ENCODE measurements around the gene HOXA9. TPM values are rescaled to one million over a fixed set of nuclear protein-coding genes. Genes with fewer than 3 reads are reported as not detected.

The HOXA9 gene
- total and polyA plus RNA-seq, 10 of the 15 experiments (the other 5 are each of a cell fraction or from before 2014, with no cell fraction given), result not detected

DNA sequence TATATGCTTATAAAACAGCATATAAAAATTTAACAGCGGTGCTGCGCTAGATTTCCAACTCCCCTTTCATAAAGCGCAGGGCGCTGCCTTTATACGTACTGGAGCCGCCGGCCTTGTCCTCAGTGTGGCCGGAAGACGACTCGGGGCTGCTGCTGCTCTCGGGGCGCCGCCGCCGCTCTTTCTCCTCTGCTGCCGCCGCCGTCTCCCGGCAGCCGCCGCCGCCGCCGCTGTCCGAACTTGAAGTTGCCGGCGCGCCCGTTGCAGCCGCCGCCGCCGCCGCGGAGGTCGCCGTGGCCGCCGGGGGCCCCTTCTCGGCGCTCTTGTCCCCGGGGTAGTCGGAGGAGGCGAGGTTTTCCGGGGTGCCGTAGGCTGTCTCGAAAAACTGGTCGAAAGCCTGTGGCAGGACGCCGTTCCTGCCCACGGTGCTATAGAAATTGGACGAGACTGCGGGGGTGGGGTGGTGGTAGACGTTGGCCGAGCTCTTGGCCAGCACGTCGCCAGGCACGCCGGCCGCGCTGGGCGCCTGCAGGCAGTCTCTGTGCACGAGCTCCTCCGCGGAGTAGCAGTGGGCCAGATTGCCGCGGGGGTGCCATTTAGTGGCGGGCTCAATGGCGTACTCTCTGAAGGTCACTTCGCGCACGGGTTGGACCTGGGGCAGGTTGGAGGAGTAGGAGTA, 19.1 kb upstream of the HOXA9 start:
- H3K4me1 ChIP-seq (ENCODE audit: control insufficient read depth, insufficient read depth, low read length), result no peaks in the 10 kb centered on the region
- BruUV-seq (replicated peaks), result no TSS peak
- peaks cover 37 to 50% of the 10 kb centered on the region in 2 experiments for H3K27me3 ChIP-seq (replicated peaks in 1 of 2; ENCODE audit: control insufficient read depth in 2 of 2, insufficient read depth in 2 of 2, low read length in 1 of 2)
- H4K20me1 ChIP-seq (ENCODE audit: control insufficient read depth, insufficient read depth), result no peaks in the 10 kb centered on the region
- H3K79me2 ChIP-seq (ENCODE audit: control insufficient read depth, insufficient read depth, low read length), result no peaks in the 10 kb centered on the region
- peak overlapping the region; percentile 22 for H3K4me2 ChIP-seq (ENCODE audit: control insufficient read depth, insufficient read depth)
- ChIA-PET CTCF (no interaction called here), SMC1A (ENCODE audit: uncharacterized antibody, unreplicated experiment) (no interaction called here), POLR2A (no interaction called here), RAD21 (ENCODE audit: unreplicated experiment) (interaction anchor here (0.7 to 1.4 kb wide), 2 partner anchors 11 to 1820 kb away, joined by 3 to 4 read pairs; no protein-coding TSS in a partner anchor)
- in situ Hi-C loops (cut with MboI) (no loop called here), intact Hi-C loops (cut with micrococcal nuclease; ENCODE audit: unreplicated experiment) (no loop called here)
- no peaks in the 10 kb centered on the region; the same call in 2 of the 3 replicates for H3K9me3 ChIP-seq (replicated peaks; ENCODE audit: control insufficient read depth, insufficient read depth, low read length)
- 33% methylated on average over 64 of the region's 72 CpGs for WGBS (ENCODE audit: insufficient coverage, insufficient replicate concordance, low lambda C conversion rate, missing lambda C conversion rate)
- no peak for DNase-seq (ENCODE audit: low read depth, low spot score)
- H3K36me3 ChIP-seq (ENCODE audit: control insufficient read depth in 2 of 2, insufficient read depth in 2 of 2, low read length in 1 of 2), result no peaks in the 10 kb centered on the region
- H3K4me3 ChIP-seq, result no peak overlapping the region
- no peak overlapping the region for H2AFZ ChIP-seq (ENCODE audit: control insufficient read depth, low read depth, low read length)
- peak; percentile 71 for ATAC-seq
- TF ChIP-seq BHLHE40 (IDR thresholded peaks at IDR 0.05; ENCODE audit: borderline replicate concordance in 1 of 2, low read depth in 2 of 2, low read length in 1 of 2) (no peak), POLR2A (IDR thresholded peaks at IDR 0.05; ENCODE audit: low read depth, low read length) (no peak), NR2F1 (conservative IDR thresholded peaks at IDR 0.05) (no peak), FOXM1 (IDR thresholded peaks at IDR 0.05; ENCODE audit: low read depth, low read length) (no peak), TCF7 (IDR thresholded peaks at IDR 0.05; ENCODE audit: borderline replicate concordance) (no peak), RUNX3 (IDR thresholded peaks at IDR 0.05; ENCODE audit: low read length) (no peak)
- TF ChIP-seq, protein P1, sequence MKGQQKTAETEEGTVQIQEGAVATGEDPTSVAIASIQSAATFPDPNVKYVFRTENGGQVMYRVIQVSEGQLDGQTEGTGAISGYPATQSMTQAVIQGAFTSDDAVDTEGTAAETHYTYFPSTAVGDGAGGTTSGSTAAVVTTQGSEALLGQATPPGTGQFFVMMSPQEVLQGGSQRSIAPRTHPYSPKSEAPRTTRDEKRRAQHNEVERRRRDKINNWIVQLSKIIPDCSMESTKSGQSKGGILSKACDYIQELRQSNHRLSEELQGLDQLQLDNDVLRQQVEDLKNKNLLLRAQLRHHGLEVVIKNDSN (IDR thresholded peaks at IDR 0.05; ENCODE audit: borderline replicate concordance, extremely low read length, insufficient read depth, low read depth, low read length), result no peak
- no peak overlapping the region for H3K9ac ChIP-seq (ENCODE audit: control insufficient read depth, insufficient read depth, low read length)
- no peak overlapping the region for H3K27ac ChIP-seq (ENCODE audit: control insufficient read depth, insufficient read depth)
- no peak for FAIRE-seq

Measured in GM12878 (cell line).